Neural progenitor cell (in vitro differentiated cells): ENCODE measurements around the gene ADAMTSL2. TPM values are rescaled to one million over a fixed set of nuclear protein-coding genes. Genes with fewer than 3 reads are reported as not detected.

Experiments
- DNase-seq: peaks from one replicate; pipeline ENCODE4 v3.0.0-alpha.2; 2016; ENCODE audit warnings: low spot score
- H2AFZ ChIP-seq: fragments of 200-600 bp; sonication (generic); replicated peaks from 2 replicates; pipeline ENCODE4 v1.6.1; 2016; ENCODE audit warnings: antibody characterized with exemption
- H3F3A ChIP-seq: fragments of 200-600 bp; sonication (generic); 2 replicates; pipeline ENCODE4 v1.6.1; 2016; ENCODE audit warnings: antibody characterized with exemption, low read depth
- H3K27ac ChIP-seq: fragments of 200-600 bp; sonication (generic); 2 replicates; pipeline ENCODE4 v1.5.1; 2016; ENCODE audit warnings: mild to moderate bottlenecking
- H3K27me3 ChIP-seq: fragments of 200-600 bp; sonication (generic); 2 replicates; pipeline ENCODE4 v1.6.1; 2016; ENCODE audit warnings: mild to moderate bottlenecking, moderate library complexity
- H3K36me3 ChIP-seq: fragments of 200-600 bp; sonication (generic); 2 replicates; pipeline ENCODE4 v1.5.1; 2016
- H3K4me1 ChIP-seq: fragments of 200-600 bp; sonication (generic); 2 replicates; pipeline ENCODE4 v1.6.1; 2016; ENCODE audit warnings: mixed run types
- H3K4me2 ChIP-seq: fragments of 200-600 bp; sonication (generic); 2 replicates; pipeline ENCODE4 v1.6.1; 2016
- H3K4me3 ChIP-seq: fragments of 200-600 bp; sonication (generic); 2 replicates; pipeline ENCODE4 v1.5.1; 2016
- H3K79me2 ChIP-seq: fragments of 200-600 bp; sonication (generic); 2 replicates; pipeline ENCODE4 v1.6.1; 2016; ENCODE audit warnings: low read depth
- H3K9ac ChIP-seq: fragments of 200-600 bp; sonication (generic); 2 replicates; pipeline ENCODE4 v1.6.1; 2016
- H3K9me3 ChIP-seq: fragments of 200-600 bp; sonication (generic); 2 replicates; pipeline ENCODE4 v1.5.1; 2016; ENCODE audit warnings: low read depth
- H4K20me1 ChIP-seq: fragments of 200-600 bp; sonication (generic); 2 replicates; pipeline ENCODE4 v1.6.1; 2016; ENCODE audit warnings: low read depth
- H3K27ac Mint-ChIP-seq: 3 replicates; pipeline ENCODE4 v1.8.0; 2021; ENCODE audit warnings: mixed read lengths
- H3K27me3 Mint-ChIP-seq: 2 replicates; pipeline ENCODE4 v1.8.0; 2022; ENCODE audit warnings: low read depth, mild to moderate bottlenecking, inconsistent platforms, moderate library complexity, mixed read lengths; ENCODE audit not compliant: insufficient read depth
- H3K36me3 Mint-ChIP-seq: 3 replicates; pipeline ENCODE4 v1.8.0; 2021; ENCODE audit warnings: mixed read lengths
- H3K4me1 Mint-ChIP-seq: 3 replicates; pipeline ENCODE4 v1.8.0; 2021; ENCODE audit warnings: mixed read lengths
- H3K4me3 Mint-ChIP-seq: 3 replicates; pipeline ENCODE4 v1.8.0; 2021; ENCODE audit warnings: mild to moderate bottlenecking, moderate library complexity, mixed read lengths
- H3K9me3 Mint-ChIP-seq: 3 replicates; pipeline ENCODE4 v1.8.0; 2020; ENCODE audit warnings: mixed read lengths
- EZH2 ChIP-seq: fragments of 200-600 bp; sonication (generic); IDR thresholded peaks from 2 replicates; pipeline ENCODE4 v1.6.1; 2017; ENCODE audit warnings: antibody characterized with exemption, mild to moderate bottlenecking, moderate library complexity
- EZH2phosphoT487 ChIP-seq: fragments of 200-600 bp; sonication (generic); IDR thresholded peaks from 2 replicates; pipeline ENCODE4 v1.6.1; 2017; ENCODE audit warnings: antibody characterized with exemption
- total RNA-seq: library from RNA; depleted of rRNA; stranded (reverse); fragments of >200 nt; gene quantifications from 2 replicates; pipeline ENCODE4 v1.2.3, GENCODE V29; 2015; ENCODE audit warnings: low replicate concordance
- TF ChIP-seq, protein P1 (sequence below): fragments of 200-600 bp; sonication (generic); IDR thresholded peaks from 2 replicates; pipeline ENCODE4 v1.5.1; 2017; ENCODE audit warnings: antibody characterized with exemption, mild to moderate bottlenecking

ADAMTSL2 gene
- total RNA-seq, 1 donor from 2014 or later, result 0.30 TPM

DNA sequence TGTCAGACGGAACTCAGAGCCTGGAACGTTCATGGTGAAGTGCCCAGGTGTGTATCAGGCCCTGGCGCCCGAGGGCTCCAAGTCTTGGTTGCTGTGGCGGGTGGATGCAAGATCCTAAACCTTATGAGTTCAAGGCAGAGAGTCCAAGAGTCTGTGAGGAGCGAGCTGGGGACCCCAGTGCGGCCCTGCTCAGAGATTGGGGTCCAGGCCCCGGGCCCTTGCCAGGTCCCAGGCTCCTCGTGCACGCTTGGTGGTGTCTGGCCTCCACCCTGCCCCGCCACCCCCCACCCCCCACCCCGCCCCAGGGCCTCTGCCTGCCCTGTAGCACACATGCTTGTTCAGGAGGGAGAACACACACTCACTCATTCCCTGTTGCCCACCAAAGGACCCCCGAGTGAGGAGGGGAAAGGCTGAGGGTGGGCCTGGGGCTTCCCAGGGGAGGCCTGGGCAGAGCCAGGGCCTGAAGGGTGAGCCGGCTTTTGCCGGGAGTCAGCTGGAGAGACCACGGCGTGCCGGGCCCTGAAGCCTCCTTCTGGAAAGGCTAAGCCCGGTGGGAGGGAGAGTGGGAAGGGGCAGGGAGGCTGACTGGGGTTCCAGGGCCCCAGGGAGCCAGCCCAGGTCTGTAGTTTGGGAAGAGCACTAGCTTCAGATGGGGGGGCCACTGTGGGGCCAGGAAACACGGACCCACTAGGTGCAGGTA is 37.5 kb downstream of the ADAMTSL2 start:
- TF ChIP-seq EZH2, result no peak
- TF ChIP-seq, protein P1, sequence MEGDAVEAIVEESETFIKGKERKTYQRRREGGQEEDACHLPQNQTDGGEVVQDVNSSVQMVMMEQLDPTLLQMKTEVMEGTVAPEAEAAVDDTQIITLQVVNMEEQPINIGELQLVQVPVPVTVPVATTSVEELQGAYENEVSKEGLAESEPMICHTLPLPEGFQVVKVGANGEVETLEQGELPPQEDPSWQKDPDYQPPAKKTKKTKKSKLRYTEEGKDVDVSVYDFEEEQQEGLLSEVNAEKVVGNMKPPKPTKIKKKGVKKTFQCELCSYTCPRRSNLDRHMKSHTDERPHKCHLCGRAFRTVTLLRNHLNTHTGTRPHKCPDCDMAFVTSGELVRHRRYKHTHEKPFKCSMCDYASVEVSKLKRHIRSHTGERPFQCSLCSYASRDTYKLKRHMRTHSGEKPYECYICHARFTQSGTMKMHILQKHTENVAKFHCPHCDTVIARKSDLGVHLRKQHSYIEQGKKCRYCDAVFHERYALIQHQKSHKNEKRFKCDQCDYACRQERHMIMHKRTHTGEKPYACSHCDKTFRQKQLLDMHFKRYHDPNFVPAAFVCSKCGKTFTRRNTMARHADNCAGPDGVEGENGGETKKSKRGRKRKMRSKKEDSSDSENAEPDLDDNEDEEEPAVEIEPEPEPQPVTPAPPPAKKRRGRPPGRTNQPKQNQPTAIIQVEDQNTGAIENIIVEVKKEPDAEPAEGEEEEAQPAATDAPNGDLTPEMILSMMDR, result no peak
- TF ChIP-seq EZH2phosphoT487, result no peak
- Histone ChIP-seq H2AFZ (no peak overlapping the region), H3K9ac (no peak overlapping the region), H3K79me2 (no peaks in the 10 kb centered on the region), H3K4me2 (no peak overlapping the region), H3K27ac (no peak overlapping the region), H4K20me1 (no peaks in the 10 kb centered on the region), H3K36me3 (no peaks in the 10 kb centered on the region), H3K4me3 (no peak overlapping the region), H3K27me3 (no peaks in the 10 kb centered on the region), H3K9me3 (no peaks in the 10 kb centered on the region), H3K4me1 (peaks cover 12% of the 10 kb centered on the region), H3F3A (no peaks in the 10 kb centered on the region)
- no peak for DNase-seq
- Mint-ChIP-seq H3K27me3 (peaks cover 8% of the 10 kb centered on the region), H3K4me1 (peaks cover 33% of the 10 kb centered on the region), H3K9me3 (no peaks in the 10 kb centered on the region), H3K36me3 (no peaks in the 10 kb centered on the region), H3K4me3 (no peak overlapping the region), H3K27ac (no peak overlapping the region)

DNA sequence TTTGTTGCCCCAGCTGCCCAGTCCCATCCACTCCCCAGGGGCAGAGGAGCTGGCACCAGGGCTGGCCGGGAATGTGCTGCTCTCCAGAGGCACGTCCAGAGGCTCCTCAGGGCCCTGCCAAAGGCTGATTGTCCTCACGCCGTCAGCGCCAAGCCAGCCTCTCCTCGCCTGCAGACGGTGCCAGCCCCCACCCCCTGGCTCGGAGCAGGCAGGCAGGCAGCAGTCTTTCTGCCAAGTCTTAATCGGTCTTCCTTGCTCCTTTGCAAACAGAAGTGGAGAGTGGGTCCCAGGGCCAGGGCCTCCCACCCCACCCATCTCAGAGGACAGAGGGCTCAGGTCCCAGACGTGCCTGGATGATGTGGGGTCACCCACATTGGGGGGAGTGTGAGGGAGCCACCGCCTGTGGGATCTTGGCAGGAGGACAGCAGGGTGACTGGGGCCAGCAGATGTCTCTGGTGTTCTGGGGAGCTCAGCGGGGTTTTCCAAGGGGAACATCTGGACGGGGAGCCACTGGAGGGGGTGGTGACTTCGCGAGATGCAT is 38.4 kb downstream of the ADAMTSL2 start:
- no peaks in the 10 kb centered on the region for H4K20me1 ChIP-seq
- TF ChIP-seq, protein P1, result no peak
- TF ChIP-seq EZH2 (no peak), EZH2phosphoT487 (no peak)
- Mint-ChIP-seq H3K36me3 (no peaks in the 10 kb centered on the region), H3K27me3 (peaks cover 8% of the 10 kb centered on the region), H3K4me1 (peaks cover 35% of the 10 kb centered on the region), H3K4me3 (no peak overlapping the region), H3K9me3 (no peaks in the 10 kb centered on the region), H3K27ac (no peak overlapping the region)
- H3K27ac ChIP-seq, result no peak overlapping the region
- no peak overlapping the region for H3K9ac ChIP-seq
- H3K4me1 ChIP-seq, result peaks cover 17% of the 10 kb centered on the region
- no peaks in the 10 kb centered on the region for H3K36me3 ChIP-seq
- no peak for DNase-seq
- H3K4me2 ChIP-seq, result no peak overlapping the region
- H3K79me2 ChIP-seq, result no peaks in the 10 kb centered on the region
- no peak overlapping the region for H3K4me3 ChIP-seq
- H2AFZ ChIP-seq, result no peak overlapping the region
- no peaks in the 10 kb centered on the region for H3K9me3 ChIP-seq
- H3K27me3 ChIP-seq, result no peaks in the 10 kb centered on the region
- H3F3A ChIP-seq, result no peaks in the 10 kb centered on the region

DNA sequence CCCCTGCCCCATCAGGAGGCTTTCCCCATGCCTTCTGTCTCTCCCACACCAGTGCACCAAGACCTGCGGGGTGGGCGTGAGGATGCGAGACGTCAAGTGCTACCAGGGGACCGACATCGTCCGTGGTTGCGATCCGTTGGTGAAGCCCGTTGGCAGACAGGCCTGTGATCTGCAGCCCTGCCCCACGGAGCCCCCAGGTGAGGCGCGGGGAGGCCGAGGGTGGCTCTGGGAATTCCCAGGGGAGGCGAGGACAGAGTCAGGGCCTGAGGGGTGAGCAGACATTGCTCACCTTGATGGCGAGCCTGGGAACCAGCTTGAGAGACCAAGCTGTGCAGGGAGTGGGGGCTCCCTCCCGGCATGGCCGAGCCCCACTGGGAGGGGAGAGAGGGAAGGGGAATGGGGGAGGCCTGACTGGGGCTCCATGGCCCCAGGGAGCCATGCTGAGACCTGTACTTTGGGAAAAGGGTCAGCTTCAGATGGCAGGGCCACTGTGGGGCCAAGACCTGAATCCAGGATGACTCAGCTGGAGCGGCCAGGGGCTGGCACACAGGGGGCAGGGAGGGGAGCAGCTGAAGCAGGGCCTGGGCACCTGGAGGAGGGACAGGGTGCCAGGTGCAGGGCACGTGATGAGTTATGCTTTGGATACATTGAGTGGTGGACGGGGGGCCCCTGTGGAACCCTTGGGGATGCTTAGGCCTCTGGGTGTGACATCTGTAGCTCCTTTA is 39.4 kb downstream of the ADAMTSL2 start:
- no peak for DNase-seq
- H3K4me1 ChIP-seq, result peaks cover 17% of the 10 kb centered on the region
- H3K36me3 Mint-ChIP-seq, result no peaks in the 10 kb centered on the region

More for the DNA sequence above, 39.4 kb downstream of the ADAMTSL2 start:
- H3K4me3 Mint-ChIP-seq, result no peak overlapping the region
- no peak overlapping the region for H3K4me2 ChIP-seq
- H3K27me3 ChIP-seq, result no peaks in the 10 kb centered on the region
- no peaks in the 10 kb centered on the region for H3K79me2 ChIP-seq
- no peak overlapping the region for H3K4me3 ChIP-seq
- no peak overlapping the region for H2AFZ ChIP-seq
- no peaks in the 10 kb centered on the region for H3K9me3 Mint-ChIP-seq
- H3K4me1 Mint-ChIP-seq, result peaks cover 39% of the 10 kb centered on the region
- no peaks in the 10 kb centered on the region for H4K20me1 ChIP-seq
- no peak overlapping the region for H3K9ac ChIP-seq
- H3F3A ChIP-seq, result no peaks in the 10 kb centered on the region
- TF ChIP-seq EZH2 (no peak), EZH2phosphoT487 (no peak)
- TF ChIP-seq, protein P1, result no peak
- peak overlapping the region; percentile 82 for H3K27ac Mint-ChIP-seq
- H3K9me3 ChIP-seq, result no peaks in the 10 kb centered on the region
- no peaks in the 10 kb centered on the region for H3K36me3 ChIP-seq
- peaks cover 11% of the 10 kb centered on the region for H3K27me3 Mint-ChIP-seq
- H3K27ac ChIP-seq, result no peak overlapping the region
